T-cell (primary cell): Measurements from ENCODE around the gene GSE1. TPM values are rescaled to one million over a fixed set of nuclear protein-coding genes. Genes with fewer than 3 reads are reported as not detected.

Source experiments
- ATAC-seq, 4 experiments: fragments of 200-7000 bp in 3 of 4; fragments of 150-1000 bp in 1 of 4; cut with Tn5 transposase; replicated peaks in 1 of 4; 1 replicate in 3 of 4; 2 replicates in 1 of 4; pipeline ENCODE4 v1.10.0; 2021; ENCODE audit warnings: moderate library complexity in 3 of 4, mild to moderate bottlenecking in 2 of 4, moderate number of reproducible peaks in 1 of 4
- CTCF ChIA-PET, 2 donors: fragments of 300-600 bp; sonication (Branson Sonifier 250); formaldehyde crosslinking; loops; one replicate each; lab custom pipeline; 2022; ENCODE audit warnings: antibody characterized with exemption in 2 of 2; lab: Charles Lee
- POLR2A ChIA-PET, 2 donors: fragments of 300-600 bp; sonication (Branson Sonifier 250); formaldehyde crosslinking; loops; one replicate each; lab custom pipeline; 2022; ENCODE audit warnings: antibody characterized with exemption in 2 of 2; lab: Charles Lee
- DNase-seq, 35 experiments: peaks; one replicate each; pipeline versions ENCODE4 v3.0.0 to v3.0.0-alpha.2; 2013 to 2023
- H3K27ac ChIP-seq: one replicate; pipeline ENCODE4 v1.5.1; 2013; ENCODE audit warnings: low read length
- H3K27me3 ChIP-seq, 2 experiments: replicated peaks in 1 of 2; 1 replicate in 1 of 2; 2 replicates in 1 of 2; pipeline versions ENCODE4 v1.6.1 to v1.7.0; 2013; ENCODE audit warnings: low read length in 1 of 2, mixed read lengths in 1 of 2; ENCODE audit not compliant: control insufficient read depth in 2 of 2, insufficient read depth in 2 of 2; ENCODE audit errors: extremely low read depth in 1 of 2
- H3K36me3 ChIP-seq, 2 donors: 1 replicate in 1 of 2; 2 replicates in 1 of 2; pipeline versions ENCODE4 v1.6.1 to v1.7.0; 2013; ENCODE audit warnings: low read length in 1 of 2; ENCODE audit not compliant: control insufficient read depth in 2 of 2, insufficient read depth in 1 of 2; ENCODE audit errors: extremely low read depth in 1 of 2
- H3K4me1 ChIP-seq, 2 experiments: 1 replicate in 1 of 2; 2 replicates in 1 of 2; pipeline versions ENCODE4 v1.6.1 to v1.7.0; 2013; ENCODE audit warnings: low read length in 2 of 2, mixed read lengths in 1 of 2; ENCODE audit not compliant: insufficient read depth in 2 of 2, control insufficient read depth in 1 of 2; ENCODE audit errors: extremely low read depth in 1 of 2
- H3K4me3 ChIP-seq, 2 donors: 1 replicate in 1 of 2; 2 replicates in 1 of 2; pipeline versions ENCODE4 v1.5.1 to v1.7.0; 2013; ENCODE audit warnings: mild to moderate bottlenecking in 2 of 2, low read length in 1 of 2, moderate library complexity in 1 of 2; ENCODE audit not compliant: control insufficient read depth in 1 of 2; ENCODE audit errors: extremely low read depth in 1 of 2
- H3K9me3 ChIP-seq: 2 replicates; pipeline ENCODE4 v1.7.0; 2013
- H3K27ac Mint-ChIP-seq, 2 donors: one replicate each; pipeline ENCODE4 v1.8.0; 2020 to 2021; ENCODE audit warnings: mild to moderate bottlenecking in 2 of 2, mixed read lengths in 2 of 2
- H3K27me3 Mint-ChIP-seq, 2 donors: one replicate each; pipeline ENCODE4 v1.8.0; 2021 to 2022; ENCODE audit warnings: mixed read lengths in 2 of 2
- H3K36me3 Mint-ChIP-seq: one replicate; pipeline ENCODE4 v1.8.0; 2021; ENCODE audit warnings: mixed read lengths
- H3K4me1 Mint-ChIP-seq, 3 donors: one replicate each; pipeline ENCODE4 v1.8.0; 2020 to 2022; ENCODE audit warnings: mixed read lengths in 3 of 3, mild to moderate bottlenecking in 1 of 3
- H3K4me3 Mint-ChIP-seq, 3 donors: one replicate each; pipeline ENCODE4 v1.8.0; 2020 to 2022; ENCODE audit warnings: mild to moderate bottlenecking in 3 of 3, mixed read lengths in 3 of 3, moderate library complexity in 3 of 3
- H3K9me3 Mint-ChIP-seq, 3 donors: one replicate each; pipeline ENCODE4 v1.8.0; 2020 to 2022; ENCODE audit warnings: mixed read lengths in 3 of 3
- WGBS: methylation state at CpG from one replicate; pipeline ENCODE4 v1.1.5; 2013; ENCODE audit warnings: missing lambda C conversion rate; ENCODE audit not compliant: insufficient coverage; 5-methylcytosine and 5-hydroxymethylcytosine counted together
- total RNA-seq, 35 experiments: library from RNA in 6 of 35; stranded (reverse) in 6 of 35; fragments of 120-200 nt in 1 of 35; gene quantifications; one replicate each; pipeline versions ENCODE4 v1.2.1 to v1.2.4 and lab custom pipeline; 2013 to 2026

Gene GSE1
- total RNA-seq, 5 donors from 2014 or later (not counting 1 experiment from before 2014, with no cell fraction given): 29.1 to 61.7 (median 37.4) TPM

GRCh38 chr16:85625053-85625452 lies 11.9 kb downstream of the GSE1 start:
- Mint-ChIP-seq H3K27me3 (no peaks in the 10 kb centered on the region), H3K9me3 (peaks cover 0 to 6% (median 0%) of the 10 kb centered on the region in 3 donors), H3K4me1 (peaks cover 45 to 59% (median 52%) of the 10 kb centered on the region in 3 donors), H3K4me3 (no peak overlapping the region), H3K36me3 (peaks cover 20% of the 10 kb centered on the region), H3K27ac (no peak overlapping the region)
- no peak for DNase-seq
- H3K4me1 ChIP-seq: peaks cover 0 to 60% of the 10 kb centered on the region in 2 experiments
- POLR2A ChIA-PET: no interaction called here
- no peaks in the 10 kb centered on the region for H3K27me3 ChIP-seq
- ATAC-seq: no peak
- no peaks in the 10 kb centered on the region for H3K9me3 ChIP-seq
- CTCF ChIA-PET: no interaction called here
- H3K27ac ChIP-seq: no peak overlapping the region
- peaks cover 7% of the 10 kb centered on the region in 2 donors for H3K36me3 ChIP-seq
- WGBS: 95% methylated on average over 24 of the region's 27 CpGs
- no peak overlapping the region for H3K4me3 ChIP-seq

GRCh38 chr16:85625485-85626117 lies 12.5 kb downstream of the GSE1 start:
- POLR2A ChIA-PET: no interaction called here

GRCh38 chr16:85626191-85626981 lies 13.3 kb downstream of the GSE1 start:
- Mint-ChIP-seq H3K9me3 (peaks cover 0 to 7% (median 0%) of the 10 kb centered on the region in 3 donors), H3K27ac (no peak overlapping the region), H3K27me3 (no peaks in the 10 kb centered on the region), H3K4me1 (peaks cover 34 to 48% (median 42%) of the 10 kb centered on the region in 3 donors), H3K4me3 (peak overlapping the region in 1 of 3 donors; percentile 48), H3K36me3 (peaks cover 21% of the 10 kb centered on the region)
- Histone ChIP-seq H3K27ac (no peak overlapping the region), H3K4me3 (no peak overlapping the region), H3K36me3 (peaks cover 3 to 9% of the 10 kb centered on the region in 2 donors), H3K9me3 (no peaks in the 10 kb centered on the region), H3K27me3 (no peaks in the 10 kb centered on the region), H3K4me1 (peaks cover 0 to 64% of the 10 kb centered on the region in 2 experiments)
- POLR2A ChIA-PET: no interaction called here
- CTCF ChIA-PET: no interaction called here
- DNase-seq: no peak
- 80% methylated on average over 22 of the region's 37 CpGs for WGBS
- ATAC-seq: no peak

More at GRCh38 chr16:85625485-85626117, 12.5 kb downstream of the GSE1 start:
- peaks cover 3 to 7% of the 10 kb centered on the region in 2 donors for H3K36me3 ChIP-seq
- peaks cover 42 to 55% (median 49%) of the 10 kb centered on the region in 3 donors for H3K4me1 Mint-ChIP-seq
- no peaks in the 10 kb centered on the region for H3K27me3 Mint-ChIP-seq
- no peak for ATAC-seq
- H3K4me3 Mint-ChIP-seq: no peak overlapping the region
- no peaks in the 10 kb centered on the region for H3K27me3 ChIP-seq
- no peak for DNase-seq
- 91% methylated on average over 13 of the region's 18 CpGs for WGBS
- H3K9me3 Mint-ChIP-seq: peaks cover 0 to 7% (median 0%) of the 10 kb centered on the region in 3 donors
- H3K9me3 ChIP-seq: no peaks in the 10 kb centered on the region
- H3K36me3 Mint-ChIP-seq: peaks cover 21% of the 10 kb centered on the region
- CTCF ChIA-PET: no interaction called here
- no peak overlapping the region for H3K27ac Mint-ChIP-seq
- H3K27ac ChIP-seq: no peak overlapping the region
- H3K4me1 ChIP-seq: peaks cover 0 to 60% of the 10 kb centered on the region in 2 experiments
- H3K4me3 ChIP-seq: no peak overlapping the region

- Histone ChIP-seq H3K9me3 (no peaks in the 10 kb centered on the region), H3K36me3 (peaks cover 3 to 9% of the 10 kb centered on the region in 2 donors), H3K4me3 (no peak overlapping the region), H3K27ac (no peak overlapping the region), H3K4me1 (peaks cover 0 to 62% of the 10 kb centered on the region in 2 experiments), H3K27me3 (no peaks in the 10 kb centered on the region)
- Mint-ChIP-seq H3K9me3 (peaks cover 0 to 7% (median 0%) of the 10 kb centered on the region in 3 donors), H3K4me1 (peaks cover 28 to 42% (median 35%) of the 10 kb centered on the region in 3 donors), H3K36me3 (peaks cover 21% of the 10 kb centered on the region), H3K27ac (peak overlapping the region in 1 of 2 donors; percentile 69), H3K27me3 (no peaks in the 10 kb centered on the region), H3K4me3 (no peak overlapping the region)
- DNase-seq (peak in 1 of 35 experiments; percentile 19), ATAC-seq (peak in 2 of 4 experiments; percentile 58 to 67)
- CTCF ChIA-PET: no interaction called here
- POLR2A ChIA-PET: interaction anchor here in 1 of 2 donors (0.6 kb wide), 1 partner anchor 309 kb away, joined by 5 read pairs; no protein-coding TSS in a partner anchor
- 35% methylated on average over 3 of the region's 8 CpGs for WGBS
Measured at GRCh38 chr16:85627089-85627488, 14.0 kb downstream of the GSE1 start.

- ATAC-seq (no peak), DNase-seq (no peak)
- H3K4me1 ChIP-seq: peaks cover 0 to 58% of the 10 kb centered on the region in 2 experiments
- no peaks in the 10 kb centered on the region for H3K27me3 ChIP-seq
- Mint-ChIP-seq H3K4me3 (no peak overlapping the region), H3K27ac (peak overlapping the region in 1 of 2 donors; percentile 28), H3K36me3 (peaks cover 16% of the 10 kb centered on the region), H3K27me3 (no peaks in the 10 kb centered on the region), H3K9me3 (peaks cover 0 to 7% (median 0%) of the 10 kb centered on the region in 3 donors), H3K4me1 (peaks cover 22 to 39% (median 32%) of the 10 kb centered on the region in 3 donors)
- POLR2A ChIA-PET: interaction anchor here (0.6 kb wide), 2 partner anchors 149 to 309 kb away, joined by 5 to 7 read pairs; no protein-coding TSS in a partner anchor
- no peak overlapping the region for H3K27ac ChIP-seq
- peaks cover 3 to 9% of the 10 kb centered on the region in 2 donors for H3K36me3 ChIP-seq
- WGBS: 90% methylated on average over 23 of the region's 30 CpGs
- H3K4me3 ChIP-seq: no peak overlapping the region
- H3K9me3 ChIP-seq: no peaks in the 10 kb centered on the region
- CTCF ChIA-PET: interaction anchor here in 1 of 2 donors (1.1 kb wide), 1 partner anchor 12 kb away, joined by 4 read pairs; no protein-coding TSS in a partner anchor
Measured at GRCh38 chr16:85627526-85628264, 14.6 kb downstream of the GSE1 start.

- Mint-ChIP-seq H3K9me3 (peaks cover 0 to 7% (median 0%) of the 10 kb centered on the region in 3 donors), H3K4me3 (no peak overlapping the region), H3K27ac (no peak overlapping the region), H3K4me1 (peaks cover 21 to 36% (median 29%) of the 10 kb centered on the region in 3 donors), H3K36me3 (peaks cover 15% of the 10 kb centered on the region), H3K27me3 (no peaks in the 10 kb centered on the region)
- ATAC-seq (no peak), DNase-seq (no peak)
- ChIA-PET POLR2A (no interaction called here), CTCF (interaction anchor here in 1 of 2 donors (1.1 kb wide), 1 partner anchor 12 kb away, joined by 4 read pairs; no protein-coding TSS in a partner anchor)
- Histone ChIP-seq H3K9me3 (no peaks in the 10 kb centered on the region), H3K36me3 (peaks cover 3 to 9% of the 10 kb centered on the region in 2 donors), H3K4me3 (no peak overlapping the region), H3K4me1 (peaks cover 0 to 56% of the 10 kb centered on the region in 2 experiments), H3K27ac (no peak overlapping the region), H3K27me3 (no peaks in the 10 kb centered on the region)
- 92% methylated on average over 4 of the region's 5 CpGs for WGBS
Measured at GRCh38 chr16:85628265-85628556, 15.1 kb downstream of the GSE1 start.
